Activated T-helper 1 cell treated with anti-CD3 and anti-CD28 coated beads, Interleukin-12 subunit alpha, Interleukin-12 subunit beta, Interleukin-2, Interleukin-4 antibody, amounts not matched to agents 30 ng/mL and 10 ng/mL and 1 ng/mL, durations not matched to agents 14 hours and 24 hours and 36 hours (primary cell): ENCODE results near the gene DGKZ. TPM values are rescaled to one million over a fixed set of nuclear protein-coding genes. Genes with fewer than 3 reads are reported as not detected.

Experiments
- DNase-seq: peaks from one replicate; pipeline ENCODE4 v3.0.0; 2021; ENCODE audit warnings: low spot score
- H3K27ac Mint-ChIP-seq: one replicate; pipeline ENCODE4 v1.8.0; 2021; ENCODE audit warnings: mild to moderate bottlenecking, mixed read lengths
- H3K27me3 Mint-ChIP-seq: one replicate; pipeline ENCODE4 v1.8.0; 2022; ENCODE audit warnings: mild to moderate bottlenecking, moderate library complexity, mixed read lengths; ENCODE audit not compliant: insufficient read depth
- H3K36me3 Mint-ChIP-seq: one replicate; pipeline ENCODE4 v1.8.0; 2021; ENCODE audit warnings: low read depth, mixed read lengths
- H3K4me1 Mint-ChIP-seq: one replicate; pipeline ENCODE4 v1.8.0; 2021; ENCODE audit warnings: low read depth, mixed read lengths
- H3K4me3 Mint-ChIP-seq: one replicate; pipeline ENCODE4 v1.8.0; 2021; ENCODE audit warnings: mild to moderate bottlenecking, moderate library complexity, mixed read lengths
- H3K9me3 Mint-ChIP-seq: one replicate; pipeline ENCODE4 v1.8.0; 2021; ENCODE audit warnings: mixed read lengths
- intact Hi-C: fragments of 100-400 bp; cut with micrococcal nuclease; formaldehyde crosslinking; loops from one replicate; pipeline ENCODE4 v1.15.1; 2024
- total RNA-seq: library from RNA; stranded (reverse); gene quantifications from 2 replicates; pipeline ENCODE4 v1.2.3, GENCODE V29; 2022

The DGKZ gene
- total RNA-seq, 1 donor from 2014 or later = 101 TPM

GRCh38 chr11:46391186-46391577 lies 43.9 kb downstream of the DGKZ start:
- DNase-seq = no peak
- H3K27me3 Mint-ChIP-seq = peaks cover 47% of the 10 kb centered on the region
- H3K9me3 Mint-ChIP-seq = no peaks in the 10 kb centered on the region
- intact Hi-C loops = no loop called here
- H3K36me3 Mint-ChIP-seq = no peaks in the 10 kb centered on the region
- peaks cover 23% of the 10 kb centered on the region for H3K4me1 Mint-ChIP-seq
- H3K27ac Mint-ChIP-seq = no peak overlapping the region
- H3K4me3 Mint-ChIP-seq = no peak overlapping the region

- peak within 1 kb of the TSS; percentile 82 for H3K4me3 Mint-ChIP-seq
- peak within 1 kb of the TSS; percentile 55 for H3K27ac Mint-ChIP-seq
- intact Hi-C loops = no loop called here
- H3K9me3 Mint-ChIP-seq = no peaks in the 10 kb centered on the region
- peaks cover 2% of the 10 kb centered on the region for H3K36me3 Mint-ChIP-seq
- peaks cover 23% of the 10 kb centered on the region for H3K4me1 Mint-ChIP-seq
- DNase-seq = peak; percentile 28
- H3K27me3 Mint-ChIP-seq = peaks cover 41% of the 10 kb centered on the region
Measured at GRCh38 chr11:46391578-46392420, 44.5 kb downstream of the DGKZ start, which contains the start of gene CHRM4. CHRM4 (minus strand) TSS chr11:46391776; CDS start chr11:46386557, 5,219 bp downstream.

- Mint-ChIP-seq H3K27ac (peak overlapping the region; percentile 55), H3K9me3 (no peaks in the 10 kb centered on the region)
Measured at GRCh38 chr11:46392421-46393230, 45.4 kb downstream of the DGKZ start.

GRCh38 chr11:46393231-46393616 lies 46.0 kb downstream of the DGKZ start:
- DNase-seq = no peak
- no peaks in the 10 kb centered on the region for H3K9me3 Mint-ChIP-seq
- peaks cover 33% of the 10 kb centered on the region for H3K27me3 Mint-ChIP-seq
- H3K4me1 Mint-ChIP-seq = peaks cover 13% of the 10 kb centered on the region
- H3K4me3 Mint-ChIP-seq = peak overlapping the region; percentile 82
- intact Hi-C loops = no loop called here
- peaks cover 5% of the 10 kb centered on the region for H3K36me3 Mint-ChIP-seq
- H3K27ac Mint-ChIP-seq = no peak overlapping the region

More at GRCh38 chr11:46392421-46393230, 45.4 kb downstream of the DGKZ start:
- Mint-ChIP-seq H3K4me1 (peaks cover 19% of the 10 kb centered on the region), H3K36me3 (peaks cover 5% of the 10 kb centered on the region), H3K4me3 (peak overlapping the region; percentile 82), H3K27me3 (peaks cover 37% of the 10 kb centered on the region)
- intact Hi-C loops = no loop called here
- peak; percentile 79 for DNase-seq

GRCh38 chr11:46393759-46394158 lies 46.5 kb downstream of the DGKZ start:
- intact Hi-C loops = no loop called here
- H3K36me3 Mint-ChIP-seq = peaks cover 5% of the 10 kb centered on the region
- H3K9me3 Mint-ChIP-seq = no peaks in the 10 kb centered on the region
- H3K27me3 Mint-ChIP-seq = peaks cover 28% of the 10 kb centered on the region
- no peak overlapping the region for H3K4me3 Mint-ChIP-seq
- no peak overlapping the region for H3K27ac Mint-ChIP-seq
- peaks cover 8% of the 10 kb centered on the region for H3K4me1 Mint-ChIP-seq
- no peak for DNase-seq

- H3K4me3 Mint-ChIP-seq = no peak overlapping the region
- peaks cover 9% of the 10 kb centered on the region for H3K27me3 Mint-ChIP-seq
- no peak overlapping the region for H3K27ac Mint-ChIP-seq
- intact Hi-C loops = no loop called here
- H3K9me3 Mint-ChIP-seq = no peaks in the 10 kb centered on the region
- peaks cover 7% of the 10 kb centered on the region for H3K4me1 Mint-ChIP-seq
- peaks cover 5% of the 10 kb centered on the region for H3K36me3 Mint-ChIP-seq
- no peak for DNase-seq
Measured at GRCh38 chr11:46397526-46397925, 50.3 kb downstream of the DGKZ start.

- Mint-ChIP-seq H3K9me3 (no peaks in the 10 kb centered on the region), H3K4me1 (no peaks in the 10 kb centered on the region), H3K4me3 (no peak overlapping the region), H3K27me3 (no peaks in the 10 kb centered on the region), H3K36me3 (peaks cover 13% of the 10 kb centered on the region), H3K27ac (no peak overlapping the region)
- DNase-seq = no peak
- intact Hi-C loops = no loop called here
Measured at GRCh38 chr11:46402957-46403902, 56.0 kb downstream of the DGKZ start.

- H3K27ac Mint-ChIP-seq = no peak overlapping the region
- DNase-seq = no peak
- no peaks in the 10 kb centered on the region for H3K4me1 Mint-ChIP-seq
- H3K9me3 Mint-ChIP-seq = no peaks in the 10 kb centered on the region
- intact Hi-C loops = no loop called here
- peaks cover 18% of the 10 kb centered on the region for H3K36me3 Mint-ChIP-seq
- no peak overlapping the region for H3K4me3 Mint-ChIP-seq
- no peaks in the 10 kb centered on the region for H3K27me3 Mint-ChIP-seq
Measured at GRCh38 chr11:46404476-46405017, 57.3 kb downstream of the DGKZ start.

GRCh38 chr11:46407635-46408034 lies 60.4 kb downstream of the DGKZ start:
- Mint-ChIP-seq H3K9me3 (no peaks in the 10 kb centered on the region), H3K4me3 (no peak overlapping the region), H3K27me3 (no peaks in the 10 kb centered on the region), H3K36me3 (peaks cover 25% of the 10 kb centered on the region), H3K27ac (no peak overlapping the region), H3K4me1 (no peaks in the 10 kb centered on the region)
- intact Hi-C loops = no loop called here
- no peak for DNase-seq

- H3K4me3 Mint-ChIP-seq = no peak overlapping the region
- H3K4me1 Mint-ChIP-seq = no peaks in the 10 kb centered on the region
- no peak overlapping the region for H3K27ac Mint-ChIP-seq
- H3K9me3 Mint-ChIP-seq = no peaks in the 10 kb centered on the region
- intact Hi-C loops = no loop called here
- no peak for DNase-seq
- H3K27me3 Mint-ChIP-seq = no peaks in the 10 kb centered on the region
- H3K36me3 Mint-ChIP-seq = peaks cover 21% of the 10 kb centered on the region
Measured at GRCh38 chr11:46408407-46408986, 61.2 kb downstream of the DGKZ start.

GRCh38 chr11:46410021-46410420 lies 62.8 kb downstream of the DGKZ start:
- Mint-ChIP-seq H3K27ac (no peak overlapping the region), H3K4me1 (no peaks in the 10 kb centered on the region), H3K4me3 (no peak overlapping the region), H3K9me3 (no peaks in the 10 kb centered on the region), H3K36me3 (peaks cover 26% of the 10 kb centered on the region), H3K27me3 (no peaks in the 10 kb centered on the region)
- intact Hi-C loops = no loop called here
- no peak for DNase-seq
